ENCODE measurements around the gene MMEL1.
A peak's percentile ranks its signal among the peaks of the same experiment; 100 is the strongest.

MMEL1 gene

DNA sequence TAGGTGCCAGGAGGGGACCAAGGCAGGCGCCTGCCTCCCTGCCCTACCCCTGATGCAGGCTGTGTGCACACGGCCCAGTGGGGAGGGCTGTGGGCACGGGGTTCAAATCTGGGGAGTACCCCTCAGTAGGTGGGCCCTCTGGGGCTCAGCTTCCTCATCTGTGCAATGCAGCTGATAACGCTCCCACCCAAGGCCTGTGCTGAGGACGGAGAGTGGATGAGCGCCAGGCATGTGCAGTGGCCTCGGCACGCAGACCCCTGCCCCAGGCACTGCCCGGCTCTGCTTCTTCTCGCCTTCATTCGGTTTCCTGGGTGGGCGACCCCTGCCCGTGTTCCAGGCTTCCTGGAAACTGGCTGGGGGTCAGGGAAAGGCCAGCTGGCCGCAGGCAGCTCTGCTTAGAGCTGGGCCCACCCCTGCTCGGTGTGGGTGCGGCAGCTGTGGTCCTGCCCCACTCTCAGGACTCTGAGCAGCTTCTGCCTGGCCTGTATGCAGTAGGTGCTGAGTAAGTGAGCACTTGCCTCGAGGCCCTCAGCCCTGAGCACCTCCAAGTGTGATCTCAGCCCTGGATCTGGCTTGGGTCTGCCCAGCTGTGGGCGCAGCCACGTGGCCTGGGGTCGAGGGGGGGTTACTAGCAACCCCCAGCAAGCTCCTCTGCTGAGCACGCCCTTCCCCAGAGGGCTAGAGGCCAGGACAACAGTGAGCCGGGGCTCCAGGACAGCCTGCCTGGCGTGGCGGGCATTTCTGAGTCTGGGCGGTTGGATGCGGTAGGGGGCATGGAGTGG is 88.5 kb downstream of the MMEL1 start:
- no peak for DNase-seq (ENCODE audit: low read depth)

DNA sequence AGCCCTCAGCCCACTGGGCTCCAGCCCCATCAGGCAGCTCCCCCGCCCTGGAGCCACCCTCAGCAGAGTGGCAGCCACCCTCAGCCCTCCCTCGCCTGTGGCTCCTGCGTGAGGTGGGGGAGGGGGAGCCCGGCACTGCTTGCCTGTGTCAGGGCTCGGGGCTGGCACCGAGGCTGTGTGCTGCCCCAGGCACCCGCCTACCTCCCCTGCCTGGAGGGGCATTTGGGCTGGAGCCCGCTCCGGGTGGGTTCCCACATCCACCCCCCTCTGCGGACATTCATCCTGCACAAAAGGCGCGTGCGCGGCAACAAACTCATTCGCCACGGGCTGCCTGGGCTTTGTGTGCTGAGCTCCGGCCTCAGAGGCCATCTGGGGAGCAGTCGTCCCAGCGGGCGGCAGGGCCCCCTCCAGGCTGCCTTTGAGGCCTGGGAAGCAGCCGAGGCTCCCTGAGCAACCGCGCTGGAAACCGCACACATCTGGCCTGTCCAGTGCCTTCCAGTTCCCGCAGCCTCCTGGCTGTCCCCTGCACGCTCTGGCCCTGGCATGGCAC is 89.2 kb downstream of the MMEL1 start:
- peak; percentile 19 for DNase-seq (ENCODE audit: low read depth)

DNA sequence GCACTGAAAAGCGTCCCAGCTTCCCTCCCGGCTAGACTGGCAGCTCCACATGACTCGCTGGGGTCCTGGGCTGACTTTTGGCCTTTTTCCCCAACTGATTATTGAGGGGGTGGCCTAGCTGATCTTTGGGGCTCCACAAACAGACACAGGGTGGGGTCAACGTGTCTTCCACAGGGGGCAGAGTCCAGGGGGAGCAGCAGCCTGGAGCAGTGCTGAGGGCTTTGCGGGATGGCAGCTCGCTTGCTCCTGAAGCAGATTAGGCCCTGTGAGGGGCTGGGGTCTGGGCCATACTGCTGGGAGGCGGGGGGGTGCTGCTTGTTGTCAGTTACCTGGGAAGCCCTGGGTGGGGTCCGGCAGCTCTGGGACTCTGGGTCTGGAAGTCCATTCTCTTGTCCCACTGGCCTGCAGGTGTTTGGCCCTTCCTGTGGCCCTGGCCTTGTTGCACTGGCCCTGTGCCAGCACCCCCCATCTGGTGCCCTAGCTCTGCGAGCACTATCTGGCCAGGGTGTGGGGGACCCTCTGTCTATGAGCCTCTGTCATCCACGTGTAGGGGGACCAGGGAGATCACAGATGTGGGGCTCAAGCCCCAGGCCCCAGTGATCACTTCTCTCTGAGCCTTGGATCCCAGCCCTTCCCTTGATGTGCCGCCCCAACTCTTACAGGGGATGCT is 90.4 kb downstream of the MMEL1 start:
- no peak for DNase-seq (ENCODE audit: low read depth)

DNA sequence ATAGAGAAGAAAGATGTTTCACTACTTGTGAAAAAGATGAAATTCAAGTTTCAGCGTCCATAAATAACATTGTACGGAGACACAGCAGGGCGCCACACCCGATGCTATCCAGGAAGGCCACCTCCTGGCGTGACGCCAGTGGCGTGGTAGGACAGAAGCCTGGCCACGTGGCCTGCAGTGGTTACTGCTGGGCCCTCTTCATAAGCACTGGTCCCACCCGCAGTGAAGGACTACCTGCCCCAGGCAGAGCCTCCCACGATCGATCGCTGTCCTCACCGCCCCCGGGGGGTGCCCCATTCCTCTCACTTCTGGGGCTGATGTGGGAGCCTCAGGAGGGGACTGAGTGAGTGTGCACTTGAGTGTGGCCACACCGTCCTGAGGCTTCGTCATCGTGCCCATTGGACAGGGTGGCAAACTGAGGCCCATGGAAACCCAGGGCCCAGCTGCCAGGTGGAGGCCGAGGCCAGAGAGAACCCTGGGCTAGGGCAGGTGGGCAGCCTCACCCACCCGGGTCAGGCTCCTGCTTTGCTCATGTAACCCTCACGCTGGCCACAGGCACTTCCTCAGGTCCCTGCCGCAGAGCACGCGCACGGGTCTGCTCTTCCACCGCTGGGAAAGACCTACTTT is 91.1 kb downstream of the MMEL1 start:
- DNase-seq (ENCODE audit: low read depth): no peak

DNA sequence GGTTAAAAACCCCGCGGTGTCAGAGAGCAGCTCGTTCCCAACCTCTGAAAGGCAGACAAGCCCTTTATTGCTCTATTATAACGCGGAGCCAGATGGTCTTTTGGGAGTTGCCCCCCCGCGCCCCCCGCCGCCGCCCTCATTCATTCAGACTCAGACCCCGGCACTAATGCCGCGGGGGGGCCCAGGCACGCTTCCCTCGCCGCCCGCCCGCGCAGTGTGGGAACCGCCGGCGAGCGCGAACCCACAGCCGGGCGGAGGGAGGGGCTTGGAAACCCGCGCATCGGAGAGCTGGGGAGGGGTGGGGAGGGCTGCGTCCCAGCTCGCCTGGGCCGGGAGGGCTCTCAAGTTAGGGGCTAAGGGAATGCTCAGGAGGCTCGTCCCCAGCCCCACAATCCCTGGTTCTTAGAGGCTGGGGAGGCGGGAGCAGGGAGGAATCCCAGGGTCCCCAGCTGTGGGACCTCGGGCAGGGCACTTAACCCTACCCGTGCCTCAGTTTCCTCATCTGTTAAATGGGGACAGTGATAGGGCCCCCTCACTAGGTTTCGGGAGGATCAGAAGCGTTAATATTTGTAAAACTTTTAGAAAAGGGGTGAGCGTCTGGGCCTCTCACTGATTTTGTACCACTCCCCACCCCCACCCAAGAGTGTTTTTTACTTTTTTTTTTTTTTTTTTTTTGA is 91.9 kb downstream of the MMEL1 start:
- DNase-seq (ENCODE audit: low read depth): no peak

Measured in GM04504 (cell line).